WERI-Rb-1 (cell line): ENCODE results near the gene SURF1.
"Not testable (repeated sequence)": the region's sequence is repeated elsewhere in the genome, so short reads cannot be mapped to it uniquely, and the experiment has no call there.

Experiments
- DNase-seq: peaks from one replicate; pipeline ENCODE4 v3.0.0-alpha.2; 2020
- H3K27ac ChIP-seq: fragments of 250-450 bp; sonication (Bioruptor Pico); 2 replicates; pipeline ENCODE4 v1.5.1; 2020; ENCODE audit warnings: mild to moderate bottlenecking, moderate library complexity
- H3K27me3 ChIP-seq: fragments of 250-450 bp; sonication (Bioruptor Pico); 2 replicates; pipeline ENCODE4 v1.5.1; 2021; ENCODE audit warnings: mild to moderate bottlenecking, low read depth, moderate library complexity; ENCODE audit not compliant: insufficient read depth, severe bottlenecking
- H3K36me3 ChIP-seq: fragments of 250-450 bp; sonication (Bioruptor Pico); 2 replicates; pipeline ENCODE4 v1.5.1; 2020; ENCODE audit warnings: mild to moderate bottlenecking, moderate library complexity
- H3K4me3 ChIP-seq: 2 replicates; pipeline ENCODE4 v1.5.1; 2011; ENCODE audit warnings: low read depth, mild to moderate bottlenecking, control low read depth, low read length
- H3K9me3 ChIP-seq: fragments of 250-450 bp; sonication (Bioruptor Pico); 2 replicates; pipeline ENCODE4 v1.5.1; 2021; ENCODE audit warnings: mild to moderate bottlenecking, moderate library complexity; ENCODE audit not compliant: severe bottlenecking
- TF ChIP-seq, protein P1 (sequence below): IDR thresholded peaks from 2 replicates; pipeline ENCODE4 v1.5.1; 2011; ENCODE audit warnings: low read depth, mild to moderate bottlenecking, control low read depth, inconsistent platforms, low read length

SURF1 gene

DNA sequence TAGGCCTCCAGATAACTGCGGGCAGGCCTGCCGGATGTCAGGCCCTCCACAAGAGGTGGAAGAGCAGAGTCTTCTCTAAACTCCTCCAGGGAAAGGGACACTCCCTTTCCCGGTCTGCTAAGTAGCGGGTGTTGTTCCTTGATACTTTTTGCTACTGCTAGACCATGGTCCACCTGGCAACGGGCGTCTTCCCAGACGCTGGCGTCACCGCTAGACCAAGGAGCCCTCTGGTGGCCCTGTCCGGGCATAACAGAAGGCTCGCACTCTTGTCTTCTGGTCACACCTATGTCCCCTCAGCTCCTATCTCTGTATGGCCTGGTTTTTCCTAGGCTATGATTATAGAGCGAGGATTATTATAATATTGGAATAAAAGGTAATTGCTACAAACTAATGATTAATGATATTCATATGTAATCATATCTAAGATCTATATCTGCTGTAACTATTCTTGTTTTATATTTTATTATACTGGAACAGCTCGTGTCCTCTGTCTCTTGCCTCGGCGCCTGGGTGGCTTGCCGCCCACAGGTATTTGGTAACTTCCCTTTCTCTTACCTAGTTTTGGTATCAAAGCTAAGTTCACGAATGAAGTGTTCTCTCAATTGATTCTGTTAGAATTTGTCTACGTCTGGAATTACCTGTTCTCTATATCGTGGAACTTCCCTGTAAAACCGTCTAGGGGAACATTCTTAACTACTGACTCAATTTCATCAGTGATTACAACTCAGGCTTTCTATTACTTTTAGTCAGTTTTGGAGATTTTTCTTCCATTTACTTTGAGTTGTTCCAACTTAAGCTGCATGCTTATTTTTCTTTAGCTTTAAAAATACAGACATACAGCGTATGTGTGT, 26.8 kb downstream of the SURF1 start:
- peak; percentile 45 for DNase-seq
- H3K36me3 ChIP-seq = peaks cover 48% of the 10 kb centered on the region
- H3K4me3 ChIP-seq, H3K9me3 ChIP-seq, H3K27me3 ChIP-seq, H3K27ac ChIP-seq: not testable (repeated sequence)
- TF ChIP-seq, protein P1, sequence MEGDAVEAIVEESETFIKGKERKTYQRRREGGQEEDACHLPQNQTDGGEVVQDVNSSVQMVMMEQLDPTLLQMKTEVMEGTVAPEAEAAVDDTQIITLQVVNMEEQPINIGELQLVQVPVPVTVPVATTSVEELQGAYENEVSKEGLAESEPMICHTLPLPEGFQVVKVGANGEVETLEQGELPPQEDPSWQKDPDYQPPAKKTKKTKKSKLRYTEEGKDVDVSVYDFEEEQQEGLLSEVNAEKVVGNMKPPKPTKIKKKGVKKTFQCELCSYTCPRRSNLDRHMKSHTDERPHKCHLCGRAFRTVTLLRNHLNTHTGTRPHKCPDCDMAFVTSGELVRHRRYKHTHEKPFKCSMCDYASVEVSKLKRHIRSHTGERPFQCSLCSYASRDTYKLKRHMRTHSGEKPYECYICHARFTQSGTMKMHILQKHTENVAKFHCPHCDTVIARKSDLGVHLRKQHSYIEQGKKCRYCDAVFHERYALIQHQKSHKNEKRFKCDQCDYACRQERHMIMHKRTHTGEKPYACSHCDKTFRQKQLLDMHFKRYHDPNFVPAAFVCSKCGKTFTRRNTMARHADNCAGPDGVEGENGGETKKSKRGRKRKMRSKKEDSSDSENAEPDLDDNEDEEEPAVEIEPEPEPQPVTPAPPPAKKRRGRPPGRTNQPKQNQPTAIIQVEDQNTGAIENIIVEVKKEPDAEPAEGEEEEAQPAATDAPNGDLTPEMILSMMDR = peak; percentile 59; the same call in 1 of the 2 replicates

DNA sequence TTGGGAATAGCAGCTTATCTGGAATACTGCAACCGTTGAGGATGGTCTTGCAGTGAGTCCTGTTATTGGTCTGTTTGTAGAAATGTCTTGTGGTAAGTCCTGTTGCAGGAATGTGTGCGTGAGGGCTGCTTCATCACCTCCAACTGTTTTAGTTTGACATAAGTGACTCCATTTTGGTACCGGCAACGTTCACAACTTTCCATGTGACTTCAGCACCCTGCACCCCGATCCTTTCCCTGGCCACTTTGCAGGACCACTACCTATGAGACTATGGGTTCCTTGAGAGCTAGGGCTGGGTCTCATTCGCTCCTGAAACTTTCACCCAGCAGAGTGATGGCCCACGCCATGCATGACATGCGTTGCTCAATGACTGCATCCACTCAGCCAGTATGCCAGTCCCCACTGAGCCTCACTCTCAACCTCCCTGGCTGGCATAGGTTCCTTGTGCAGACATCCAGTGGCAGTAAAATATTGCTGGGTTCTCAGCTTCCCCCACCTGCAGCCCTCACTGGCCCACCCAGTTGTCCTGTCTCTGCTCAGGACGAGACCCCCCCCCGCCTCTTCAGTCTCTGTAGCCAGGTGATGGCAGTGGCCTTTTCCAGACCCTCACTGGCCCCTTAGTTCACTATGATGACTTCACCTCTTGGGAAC, 28.3 kb downstream of the SURF1 start:
- Histone ChIP-seq H3K27ac (no peak overlapping the region), H3K27me3 (no peaks in the 10 kb centered on the region), H3K4me3 (no peak overlapping the region), H3K36me3 (peaks cover 32% of the 10 kb centered on the region), H3K9me3 (peaks cover 5% of the 10 kb centered on the region)
- TF ChIP-seq, protein P1 = no peak
- no peak for DNase-seq

DNA sequence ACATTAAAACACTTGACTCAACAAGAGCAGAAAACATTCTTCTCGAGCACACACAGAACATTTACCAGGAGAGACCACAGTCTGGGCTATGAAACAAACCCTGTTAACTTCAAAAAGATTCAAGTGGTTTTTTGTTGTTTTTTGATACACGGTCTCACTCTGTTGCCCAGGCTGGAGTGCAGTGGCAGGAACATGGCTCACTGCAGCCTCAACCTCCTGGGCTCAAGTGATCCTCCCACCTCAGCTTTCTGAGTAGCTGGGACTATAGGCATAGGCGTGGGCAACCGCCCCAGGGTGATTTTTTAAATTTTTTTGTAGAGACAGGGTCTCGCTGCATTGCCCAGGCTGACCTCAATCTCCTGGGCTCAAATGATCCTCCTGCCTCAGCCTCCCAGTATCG, 29.3 kb downstream of the SURF1 start:
- H3K27me3 ChIP-seq = not testable (repeated sequence)
- H3K36me3 ChIP-seq = peaks cover 23% of the 10 kb centered on the region

DNA sequence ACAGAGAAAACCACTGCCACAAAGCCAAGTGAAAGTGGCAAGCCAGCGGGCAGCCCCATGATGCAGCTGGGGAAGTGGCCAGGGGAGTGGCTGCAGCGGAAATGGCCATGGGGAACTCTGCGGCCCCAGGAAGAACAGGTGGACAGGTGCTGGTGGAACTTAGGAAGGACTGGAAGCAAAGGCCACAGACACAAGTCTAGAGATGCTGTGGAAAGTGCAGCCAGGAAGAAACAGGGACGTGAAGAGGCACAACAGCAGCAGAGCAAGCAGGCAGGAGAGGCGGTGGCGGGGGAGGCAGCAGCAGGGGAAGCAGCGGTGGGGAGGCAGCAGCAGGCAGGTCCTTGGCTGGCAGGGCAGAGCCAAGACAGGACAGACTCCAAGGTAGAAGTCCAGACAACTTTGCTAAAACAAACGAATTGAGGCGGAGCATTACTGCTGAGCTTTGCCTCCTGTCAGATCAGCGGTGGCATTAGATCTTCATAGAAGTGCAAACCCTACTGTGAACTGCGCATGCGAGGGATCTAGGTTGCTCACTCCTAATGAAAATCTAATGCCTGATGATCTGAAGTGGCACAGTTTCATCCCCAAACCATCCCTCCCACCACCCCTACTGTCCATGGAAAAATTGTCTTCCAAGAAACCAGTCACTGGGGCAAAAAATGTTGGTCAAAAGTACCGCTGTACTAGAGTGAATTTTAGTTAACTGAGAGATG, 32.1 kb downstream of the SURF1 start:
- Histone ChIP-seq H3K4me3 (no peak overlapping the region), H3K27me3 (no peaks in the 10 kb centered on the region), H3K36me3 (no peaks in the 10 kb centered on the region), H3K27ac (no peak overlapping the region), H3K9me3 (peaks cover 5% of the 10 kb centered on the region)
- no peak for DNase-seq
- TF ChIP-seq, protein P1 = no peak

More for the DNA sequence above, 29.3 kb downstream of the SURF1 start:
- not testable (repeated sequence) for H3K9me3 ChIP-seq, H3K4me3 ChIP-seq, DNase-seq, H3K27ac ChIP-seq

DNA sequence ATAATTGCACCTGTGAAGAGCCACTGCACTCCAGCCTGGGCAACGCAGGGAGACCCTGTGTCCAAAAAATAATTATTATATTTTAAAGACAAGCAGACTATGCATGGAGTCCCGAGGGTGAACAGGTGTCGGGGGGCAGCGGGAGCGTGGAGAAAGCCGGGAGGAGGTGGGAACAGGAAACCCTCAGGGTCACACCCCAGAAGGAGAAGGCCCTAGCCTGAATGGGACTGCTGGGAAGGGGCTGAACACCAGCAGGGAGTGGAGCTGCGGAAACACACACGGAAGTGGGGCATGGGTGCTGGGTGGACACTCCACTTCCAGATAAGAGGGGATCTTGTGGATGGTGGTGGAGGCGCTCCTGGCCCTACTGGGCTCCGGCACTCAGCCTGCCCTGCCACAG, 33.1 kb downstream of the SURF1 start:
- DNase-seq = no peak
- TF ChIP-seq, protein P1 = no peak
- Histone ChIP-seq H3K9me3 (peaks cover 5% of the 10 kb centered on the region), H3K27me3 (no peaks in the 10 kb centered on the region), H3K36me3 (no peaks in the 10 kb centered on the region), H3K4me3 (no peak overlapping the region), H3K27ac (no peak overlapping the region)

DNA sequence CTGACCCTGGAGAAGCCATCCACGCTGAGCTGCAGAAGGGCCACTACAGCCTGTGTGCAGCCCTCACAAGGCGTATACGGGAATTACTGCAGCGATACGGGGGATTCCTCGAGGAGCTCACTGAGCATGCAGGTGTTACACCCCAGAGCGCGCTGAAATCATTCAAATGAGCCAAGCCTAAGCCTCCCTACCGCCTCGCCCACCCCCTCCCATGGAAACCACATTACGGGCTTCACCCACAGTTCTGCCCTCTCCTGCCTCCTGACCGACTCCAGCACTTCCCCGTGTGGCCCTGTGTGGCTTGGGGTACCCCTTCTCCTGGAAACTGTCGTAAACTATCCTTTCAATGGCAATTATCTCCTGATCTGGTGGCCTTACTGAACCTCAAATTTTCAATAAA, 33.6 kb downstream of the SURF1 start:
- Histone ChIP-seq H3K27ac (no peak overlapping the region), H3K27me3 (no peaks in the 10 kb centered on the region), H3K4me3 (no peak overlapping the region), H3K9me3 (peaks cover 5% of the 10 kb centered on the region), H3K36me3 (no peaks in the 10 kb centered on the region)
- DNase-seq = peak; percentile 31
- TF ChIP-seq, protein P1 = no peak
